ENCODE results near the gene CLTB.
"Not testable (repeated sequence)": the region's sequence is repeated elsewhere in the genome, so short reads cannot be mapped to it uniquely, and the experiment has no call there.

CLTB gene

DNA sequence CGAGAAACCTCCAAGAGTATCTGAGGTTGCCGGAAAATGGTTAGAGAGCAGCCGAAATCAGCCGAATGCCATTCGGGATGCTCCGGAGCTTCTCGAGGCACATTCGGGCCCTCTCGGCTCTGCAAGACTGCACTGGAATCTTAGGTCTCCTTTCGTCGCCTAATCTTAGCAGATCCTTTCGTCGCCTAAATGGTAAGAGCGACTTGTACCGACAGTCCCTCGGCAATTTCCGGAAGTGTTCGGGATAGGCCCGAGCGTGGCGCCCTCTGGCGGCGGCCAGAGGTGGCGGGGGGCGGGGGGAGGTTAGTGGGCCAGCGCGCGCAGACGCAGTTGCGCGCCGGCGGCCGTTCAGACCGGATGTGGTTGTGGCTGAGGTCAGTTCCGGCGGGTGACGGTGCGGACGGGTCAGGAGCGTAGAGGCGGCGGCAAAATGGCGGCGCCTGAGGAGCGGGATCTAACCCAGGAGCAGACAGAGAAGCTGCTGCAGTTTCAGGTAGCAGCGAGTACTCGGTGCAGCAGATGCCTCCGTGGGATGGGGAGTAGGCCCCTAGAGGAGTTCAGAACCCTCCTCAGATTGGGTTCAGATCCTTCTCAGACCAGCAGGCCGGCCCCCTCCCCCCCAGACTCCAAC is 31.8 kb upstream of the CLTB start, which contains the start of gene FAF2:
FAF2 (plus strand) TSS at position 408 of the 631 bp plus-strand sequence; CDS start at position 431, 23 bp downstream.
- peak within 1 kb of the TSS; percentile 93 for H3K4me3 ChIP-seq (ENCODE audit: low read depth, low read length)
- TF ChIP-seq, protein P1, sequence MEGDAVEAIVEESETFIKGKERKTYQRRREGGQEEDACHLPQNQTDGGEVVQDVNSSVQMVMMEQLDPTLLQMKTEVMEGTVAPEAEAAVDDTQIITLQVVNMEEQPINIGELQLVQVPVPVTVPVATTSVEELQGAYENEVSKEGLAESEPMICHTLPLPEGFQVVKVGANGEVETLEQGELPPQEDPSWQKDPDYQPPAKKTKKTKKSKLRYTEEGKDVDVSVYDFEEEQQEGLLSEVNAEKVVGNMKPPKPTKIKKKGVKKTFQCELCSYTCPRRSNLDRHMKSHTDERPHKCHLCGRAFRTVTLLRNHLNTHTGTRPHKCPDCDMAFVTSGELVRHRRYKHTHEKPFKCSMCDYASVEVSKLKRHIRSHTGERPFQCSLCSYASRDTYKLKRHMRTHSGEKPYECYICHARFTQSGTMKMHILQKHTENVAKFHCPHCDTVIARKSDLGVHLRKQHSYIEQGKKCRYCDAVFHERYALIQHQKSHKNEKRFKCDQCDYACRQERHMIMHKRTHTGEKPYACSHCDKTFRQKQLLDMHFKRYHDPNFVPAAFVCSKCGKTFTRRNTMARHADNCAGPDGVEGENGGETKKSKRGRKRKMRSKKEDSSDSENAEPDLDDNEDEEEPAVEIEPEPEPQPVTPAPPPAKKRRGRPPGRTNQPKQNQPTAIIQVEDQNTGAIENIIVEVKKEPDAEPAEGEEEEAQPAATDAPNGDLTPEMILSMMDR (IDR thresholded peaks at IDR 0.05; ENCODE audit: low read depth, low read length, missing control alignments), result peak; percentile 90
- DNase-seq (ENCODE audit: low read depth), result peak; percentile 97

GRCh38 chr5:176447591-176447977 is 31.2 kb upstream of the CLTB start:
- no peak for DNase-seq (ENCODE audit: low read depth)
- H3K4me3 ChIP-seq (ENCODE audit: low read depth, low read length), result peak overlapping the region; percentile 64
- TF ChIP-seq, protein P1 (IDR thresholded peaks at IDR 0.05; ENCODE audit: low read depth, low read length, missing control alignments), result no peak

GRCh38 chr5:176446884-176447590 is 30.7 kb upstream of the CLTB start:
- peak overlapping the region; percentile 64 for H3K4me3 ChIP-seq (ENCODE audit: low read depth, low read length)
- TF ChIP-seq, protein P1 (IDR thresholded peaks at IDR 0.05; ENCODE audit: low read depth, low read length, missing control alignments), result no peak
- no peak for DNase-seq (ENCODE audit: low read depth)

DNA sequence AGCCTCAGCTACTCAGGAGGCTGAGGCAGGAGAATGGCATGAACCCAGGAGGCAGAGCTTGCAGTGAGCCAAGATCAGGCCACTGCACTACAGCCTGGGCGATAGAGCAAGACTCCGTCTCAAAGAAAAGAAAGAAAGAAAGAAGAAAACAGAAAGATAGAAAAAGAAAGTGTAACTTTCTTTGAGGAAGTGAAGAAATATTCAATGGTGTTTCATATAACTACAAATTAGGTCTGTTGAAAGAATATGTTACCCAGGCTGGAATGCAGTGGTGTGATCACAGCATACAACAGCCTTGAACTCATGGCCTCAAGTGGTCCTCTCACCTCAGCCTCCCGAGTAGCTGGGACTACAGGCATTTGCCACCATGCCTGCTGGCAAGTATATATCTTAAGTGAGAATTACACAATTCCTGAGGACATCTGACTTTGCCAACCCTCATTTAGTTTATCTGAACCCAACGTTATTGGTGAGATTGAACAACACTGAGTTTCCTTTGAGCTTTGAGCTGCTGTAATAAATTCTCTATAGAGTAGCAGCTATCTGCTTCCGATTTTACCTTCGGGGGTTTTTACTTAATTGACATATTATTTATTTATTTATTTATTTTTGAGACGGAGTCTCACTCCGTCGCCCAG is 29.8 kb upstream of the CLTB start:
- DNase-seq (ENCODE audit: low read depth), result no peak
- TF ChIP-seq, protein P1 (IDR thresholded peaks at IDR 0.05; ENCODE audit: low read depth, low read length, missing control alignments), result no peak
- H3K4me3 ChIP-seq (ENCODE audit: low read depth, low read length), result no peak overlapping the region

- H3K4me3 ChIP-seq (ENCODE audit: low read depth, low read length), result no peak overlapping the region
- TF ChIP-seq, protein P1 (IDR thresholded peaks at IDR 0.05; ENCODE audit: low read depth, low read length, missing control alignments), result no peak
- DNase-seq (ENCODE audit: low read depth), result no peak
Measured at GRCh38 chr5:176444742-176445141, 28.4 kb upstream of the CLTB start.

GRCh38 chr5:176442911-176443310 is 26.6 kb upstream of the CLTB start:
- H3K4me3 ChIP-seq (ENCODE audit: low read depth, low read length); DNase-seq (ENCODE audit: low read depth): not testable (repeated sequence)

DNA sequence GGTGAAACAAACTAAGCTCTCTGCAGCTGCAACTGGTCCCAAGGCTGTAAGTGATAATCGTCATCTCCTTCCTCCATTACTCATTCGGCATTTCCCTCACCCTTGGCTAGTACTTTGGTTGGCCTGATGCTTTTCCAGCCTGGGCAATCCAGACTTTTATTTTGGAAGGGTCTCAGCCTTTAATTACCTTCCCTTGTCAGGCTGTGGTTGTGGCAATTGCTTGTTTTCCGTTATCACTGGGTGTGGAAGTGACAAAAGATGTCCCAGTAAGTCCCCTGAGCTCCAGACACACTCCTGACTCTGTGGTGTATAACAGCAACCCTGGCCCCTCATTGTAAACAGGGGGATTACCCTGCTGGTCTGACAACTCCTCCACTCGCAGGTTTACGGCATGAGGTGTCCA is 25.6 kb upstream of the CLTB start:
- H3K4me3 ChIP-seq (ENCODE audit: low read depth, low read length), result no peak overlapping the region

More for the DNA sequence above, 25.6 kb upstream of the CLTB start:
- TF ChIP-seq, protein P1 (IDR thresholded peaks at IDR 0.05; ENCODE audit: low read depth, low read length, missing control alignments), result no peak
- DNase-seq (ENCODE audit: low read depth), result no peak

Data from GM12864 (cell line).